GM21447 (cell line): ENCODE results near the gene ELF4.

Experiments
- ATAC-seq: cut with Tn5 transposase; IDR thresholded peaks from one replicate; pipeline ENCODE4 v1.9.1; 2021; ENCODE audit not compliant: unreplicated experiment

Gene ELF4

GRCh38 chrX:130085551-130086446, 24.5 kb downstream of the ELF4 start:
- no peak for ATAC-seq

- peak; percentile 44 for ATAC-seq
These were observed 25.6 kb downstream of the ELF4 start for GRCh38 chrX:130084631-130085237.

- ATAC-seq = peak; percentile 30
These were observed 26.5 kb downstream of the ELF4 start for GRCh38 chrX:130083656-130084382.

GRCh38 chrX:130083107-130083490, 27.2 kb downstream of the ELF4 start:
- ATAC-seq = no peak

GRCh38 chrX:130082244-130083106, 27.8 kb downstream of the ELF4 start:
- ATAC-seq = peak; percentile 46

GRCh38 chrX:130081421-130082045, 28.8 kb downstream of the ELF4 start:
- no peak for ATAC-seq

- ATAC-seq = no peak
These were observed 29.4 kb downstream of the ELF4 start for GRCh38 chrX:130080791-130081367.

- no peak for ATAC-seq
These were observed 30.4 kb downstream of the ELF4 start for GRCh38 chrX:130079824-130080406.

GRCh38 chrX:130075777-130076176, 34.5 kb downstream of the ELF4 start:
- no peak for ATAC-seq

GRCh38 chrX:130072345-130072740, 38.0 kb downstream of the ELF4 start:
- ATAC-seq = no peak

- ATAC-seq = no peak
These were observed 38.5 kb downstream of the ELF4 start for GRCh38 chrX:130071611-130072344.

GRCh38 chrX:130066975-130067615, 43.2 kb downstream of the ELF4 start:
- ATAC-seq = no peak

- peak; percentile 89 for ATAC-seq
These were observed 49.9 kb downstream of the ELF4 start for GRCh38 chrX:130060122-130061069.

GRCh38 chrX:130058652-130059051, 51.6 kb downstream of the ELF4 start:
- ATAC-seq = no peak

- no peak for ATAC-seq
These were observed 53.1 kb downstream of the ELF4 start for GRCh38 chrX:130057209-130057608.

- no peak for ATAC-seq
These were observed 54.4 kb downstream of the ELF4 start for GRCh38 chrX:130055899-130056298.

- ATAC-seq = no peak
These were observed 55.2 kb downstream of the ELF4 start for GRCh38 chrX:130055103-130055502.
